GM12874 (cell line): Measurements from ENCODE around the gene CLEC16A.

Experiments
- TF ChIP-seq, protein P1 (sequence below): IDR thresholded peaks from 2 replicates; pipeline ENCODE4 v1.5.1; 2011; ENCODE audit warnings: low read depth, mild to moderate bottlenecking, control low read depth, low read length, moderate library complexity; ENCODE audit not compliant: insufficient read depth

Gene CLEC16A

GRCh38 chr16:11198828-11199227, 254.5 kb downstream of the CLEC16A start:
- TF ChIP-seq, protein P1, sequence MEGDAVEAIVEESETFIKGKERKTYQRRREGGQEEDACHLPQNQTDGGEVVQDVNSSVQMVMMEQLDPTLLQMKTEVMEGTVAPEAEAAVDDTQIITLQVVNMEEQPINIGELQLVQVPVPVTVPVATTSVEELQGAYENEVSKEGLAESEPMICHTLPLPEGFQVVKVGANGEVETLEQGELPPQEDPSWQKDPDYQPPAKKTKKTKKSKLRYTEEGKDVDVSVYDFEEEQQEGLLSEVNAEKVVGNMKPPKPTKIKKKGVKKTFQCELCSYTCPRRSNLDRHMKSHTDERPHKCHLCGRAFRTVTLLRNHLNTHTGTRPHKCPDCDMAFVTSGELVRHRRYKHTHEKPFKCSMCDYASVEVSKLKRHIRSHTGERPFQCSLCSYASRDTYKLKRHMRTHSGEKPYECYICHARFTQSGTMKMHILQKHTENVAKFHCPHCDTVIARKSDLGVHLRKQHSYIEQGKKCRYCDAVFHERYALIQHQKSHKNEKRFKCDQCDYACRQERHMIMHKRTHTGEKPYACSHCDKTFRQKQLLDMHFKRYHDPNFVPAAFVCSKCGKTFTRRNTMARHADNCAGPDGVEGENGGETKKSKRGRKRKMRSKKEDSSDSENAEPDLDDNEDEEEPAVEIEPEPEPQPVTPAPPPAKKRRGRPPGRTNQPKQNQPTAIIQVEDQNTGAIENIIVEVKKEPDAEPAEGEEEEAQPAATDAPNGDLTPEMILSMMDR, result no peak

GRCh38 chr16:11200592-11200991, 256.2 kb downstream of the CLEC16A start:
- TF ChIP-seq, protein P1, result no peak

DNA sequence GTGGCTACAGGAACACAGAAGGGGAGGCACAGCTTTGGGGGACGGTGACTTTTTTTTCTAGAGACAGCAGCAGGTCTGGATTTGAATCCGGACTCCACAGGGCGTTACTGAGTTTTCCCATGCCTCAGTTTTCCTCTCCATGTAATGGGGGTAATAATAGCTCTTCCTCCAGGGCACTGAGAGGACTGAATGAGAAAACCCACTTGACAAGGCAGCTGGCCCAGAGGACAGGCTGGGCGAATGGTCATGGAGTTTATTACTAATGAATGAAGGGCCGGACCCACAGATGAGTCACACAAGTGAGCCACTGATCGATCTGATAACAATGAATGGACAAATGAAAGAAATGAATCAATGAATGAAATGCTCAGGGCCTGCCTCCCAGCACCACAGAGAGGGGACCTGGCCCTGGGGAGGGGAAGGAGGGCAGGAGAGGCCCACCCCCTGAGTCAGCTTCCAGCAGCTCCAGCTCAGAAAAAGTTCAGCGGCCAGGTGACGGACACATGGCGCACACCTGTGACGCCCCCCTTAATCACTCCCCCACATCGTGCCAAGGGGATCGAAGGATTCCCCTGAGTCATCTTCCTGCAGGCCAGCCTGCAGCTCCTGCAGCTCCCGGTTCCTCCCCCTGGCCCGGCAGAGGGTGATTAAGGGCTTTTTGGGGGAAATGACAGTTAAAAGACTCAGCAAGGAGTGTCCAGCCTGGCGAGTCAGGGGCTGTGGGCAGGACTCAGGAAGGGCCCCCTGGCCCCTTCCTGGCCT, 257.3 kb downstream of the CLEC16A start:
- TF ChIP-seq, protein P1, result no peak

GRCh38 chr16:11202260-11203091, 258.1 kb downstream of the CLEC16A start:
- TF ChIP-seq, protein P1, result no peak

GRCh38 chr16:11203111-11203623, 258.8 kb downstream of the CLEC16A start:
- TF ChIP-seq, protein P1, result no peak

DNA sequence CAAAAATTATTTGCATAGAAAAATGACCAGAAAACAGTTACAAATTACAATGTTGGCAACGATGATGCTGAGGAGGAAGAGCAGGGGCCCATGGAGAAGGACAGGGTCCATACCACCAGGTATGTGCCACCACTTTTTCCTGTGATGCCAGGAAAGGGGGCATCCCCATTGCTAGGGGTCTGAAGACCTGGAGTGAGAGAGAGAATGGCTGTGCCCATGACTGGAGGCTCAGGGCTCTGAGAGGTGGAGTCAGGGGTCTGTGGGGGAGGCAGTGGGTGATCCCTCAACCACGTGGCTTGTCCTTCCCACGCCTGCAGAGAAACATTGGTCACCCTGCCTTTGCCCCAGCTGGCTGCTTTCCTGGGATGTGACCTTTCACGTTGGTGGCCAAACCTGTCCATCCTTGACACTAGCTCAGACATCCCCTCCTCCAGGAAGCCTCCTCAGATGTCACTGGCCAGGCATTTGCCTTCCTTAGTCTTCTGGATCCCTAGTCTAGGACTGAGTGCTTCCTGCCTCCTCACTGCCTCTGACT, 260.2 kb downstream of the CLEC16A start:
- TF ChIP-seq, protein P1, result no peak
